Measurements from ENCODE around the gene MB. TPM values are rescaled to one million over a fixed set of nuclear protein-coding genes. Genes with fewer than 3 reads are reported as not detected.

Gene MB
- total RNA-seq, 1 experiment from 2014 or later, result 1.5 TPM

- no TSS peak for BruUV-seq (replicated peaks)
- ChIA-PET POLR2A (interaction anchor here (1.0 kb wide), 1 partner anchor 200 kb away, joined by 3 read pairs; no protein-coding TSS in a partner anchor), RAD21 (ENCODE audit: low non-redundant PET in 1 of 2, low total read pairs in 2 of 2, uncharacterized antibody in 2 of 2, unreplicated experiment in 2 of 2) (no interaction called here), CTCF (no interaction called here)
- Histone ChIP-seq H3K9ac (ENCODE audit: low read length) (no peak overlapping the region), H3K27ac (ENCODE audit: low read depth, low read length) (no peak overlapping the region), H3K79me2 (ENCODE audit: insufficient read depth, low read length) (no peaks in the 10 kb centered on the region), H3K4me3 (replicated peaks in 1 of 2; ENCODE audit: low read depth in 1 of 2, low read length in 2 of 2) (no peak overlapping the region), H3K36me3 (ENCODE audit: control insufficient read depth in 1 of 2, insufficient read depth in 2 of 2, low read length in 2 of 2) (no peaks in the 10 kb centered on the region), H3K4me2 (ENCODE audit: low read length) (peak overlapping the region; percentile 91; the same call in 1 of the 2 replicates), H3K27me3 (ENCODE audit: insufficient read depth, low read length) (no peaks in the 10 kb centered on the region), H3K9me3 (ENCODE audit: control insufficient read depth in 1 of 2, insufficient read depth in 1 of 2, low read depth in 1 of 2, low read length in 2 of 2) (peaks cover 0 to 6% of the 10 kb centered on the region in 2 experiments; a peak in 1 of 4 replicates), H3K4me1 (ENCODE audit: control insufficient read depth in 1 of 2, insufficient read depth in 2 of 2, low read length in 2 of 2) (peaks cover 27 to 42% of the 10 kb centered on the region in 2 experiments), H4K20me1 (ENCODE audit: insufficient read depth) (no peaks in the 10 kb centered on the region), H3K9me2 (ENCODE audit: insufficient read depth) (no peaks in the 10 kb centered on the region), H2AFZ (ENCODE audit: low read depth, low read length, poor library complexity, severe bottlenecking) (no peak overlapping the region)
- DNase-seq (ENCODE audit: low read depth, low spot score) (no peak), ATAC-seq (no peak)
- no peak for TF ChIP-seq EGR1 (IDR thresholded peaks at IDR 0.05; ENCODE audit: low read depth)
- TF ChIP-seq, protein P1, sequence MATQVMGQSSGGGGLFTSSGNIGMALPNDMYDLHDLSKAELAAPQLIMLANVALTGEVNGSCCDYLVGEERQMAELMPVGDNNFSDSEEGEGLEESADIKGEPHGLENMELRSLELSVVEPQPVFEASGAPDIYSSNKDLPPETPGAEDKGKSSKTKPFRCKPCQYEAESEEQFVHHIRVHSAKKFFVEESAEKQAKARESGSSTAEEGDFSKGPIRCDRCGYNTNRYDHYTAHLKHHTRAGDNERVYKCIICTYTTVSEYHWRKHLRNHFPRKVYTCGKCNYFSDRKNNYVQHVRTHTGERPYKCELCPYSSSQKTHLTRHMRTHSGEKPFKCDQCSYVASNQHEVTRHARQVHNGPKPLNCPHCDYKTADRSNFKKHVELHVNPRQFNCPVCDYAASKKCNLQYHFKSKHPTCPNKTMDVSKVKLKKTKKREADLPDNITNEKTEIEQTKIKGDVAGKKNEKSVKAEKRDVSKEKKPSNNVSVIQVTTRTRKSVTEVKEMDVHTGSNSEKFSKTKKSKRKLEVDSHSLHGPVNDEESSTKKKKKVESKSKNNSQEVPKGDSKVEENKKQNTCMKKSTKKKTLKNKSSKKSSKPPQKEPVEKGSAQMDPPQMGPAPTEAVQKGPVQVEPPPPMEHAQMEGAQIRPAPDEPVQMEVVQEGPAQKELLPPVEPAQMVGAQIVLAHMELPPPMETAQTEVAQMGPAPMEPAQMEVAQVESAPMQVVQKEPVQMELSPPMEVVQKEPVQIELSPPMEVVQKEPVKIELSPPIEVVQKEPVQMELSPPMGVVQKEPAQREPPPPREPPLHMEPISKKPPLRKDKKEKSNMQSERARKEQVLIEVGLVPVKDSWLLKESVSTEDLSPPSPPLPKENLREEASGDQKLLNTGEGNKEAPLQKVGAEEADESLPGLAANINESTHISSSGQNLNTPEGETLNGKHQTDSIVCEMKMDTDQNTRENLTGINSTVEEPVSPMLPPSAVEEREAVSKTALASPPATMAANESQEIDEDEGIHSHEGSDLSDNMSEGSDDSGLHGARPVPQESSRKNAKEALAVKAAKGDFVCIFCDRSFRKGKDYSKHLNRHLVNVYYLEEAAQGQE (IDR thresholded peaks at IDR 0.05; ENCODE audit: low read depth), result no peak
- no peak for TF ChIP-seq ZFX (IDR thresholded peaks at IDR 0.05)
- TF ChIP-seq, protein P2, sequence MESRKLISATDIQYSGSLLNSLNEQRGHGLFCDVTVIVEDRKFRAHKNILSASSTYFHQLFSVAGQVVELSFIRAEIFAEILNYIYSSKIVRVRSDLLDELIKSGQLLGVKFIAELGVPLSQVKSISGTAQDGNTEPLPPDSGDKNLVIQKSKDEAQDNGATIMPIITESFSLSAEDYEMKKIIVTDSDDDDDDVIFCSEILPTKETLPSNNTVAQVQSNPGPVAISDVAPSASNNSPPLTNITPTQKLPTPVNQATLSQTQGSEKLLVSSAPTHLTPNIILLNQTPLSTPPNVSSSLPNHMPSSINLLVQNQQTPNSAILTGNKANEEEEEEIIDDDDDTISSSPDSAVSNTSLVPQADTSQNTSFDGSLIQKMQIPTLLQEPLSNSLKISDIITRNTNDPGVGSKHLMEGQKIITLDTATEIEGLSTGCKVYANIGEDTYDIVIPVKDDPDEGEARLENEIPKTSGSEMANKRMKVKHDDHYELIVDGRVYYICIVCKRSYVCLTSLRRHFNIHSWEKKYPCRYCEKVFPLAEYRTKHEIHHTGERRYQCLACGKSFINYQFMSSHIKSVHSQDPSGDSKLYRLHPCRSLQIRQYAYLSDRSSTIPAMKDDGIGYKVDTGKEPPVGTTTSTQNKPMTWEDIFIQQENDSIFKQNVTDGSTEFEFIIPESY (IDR thresholded peaks at IDR 0.05; ENCODE audit: extremely low read depth, insufficient replicate concordance, low read length), result no peak
- TF ChIP-seq, protein P3, sequence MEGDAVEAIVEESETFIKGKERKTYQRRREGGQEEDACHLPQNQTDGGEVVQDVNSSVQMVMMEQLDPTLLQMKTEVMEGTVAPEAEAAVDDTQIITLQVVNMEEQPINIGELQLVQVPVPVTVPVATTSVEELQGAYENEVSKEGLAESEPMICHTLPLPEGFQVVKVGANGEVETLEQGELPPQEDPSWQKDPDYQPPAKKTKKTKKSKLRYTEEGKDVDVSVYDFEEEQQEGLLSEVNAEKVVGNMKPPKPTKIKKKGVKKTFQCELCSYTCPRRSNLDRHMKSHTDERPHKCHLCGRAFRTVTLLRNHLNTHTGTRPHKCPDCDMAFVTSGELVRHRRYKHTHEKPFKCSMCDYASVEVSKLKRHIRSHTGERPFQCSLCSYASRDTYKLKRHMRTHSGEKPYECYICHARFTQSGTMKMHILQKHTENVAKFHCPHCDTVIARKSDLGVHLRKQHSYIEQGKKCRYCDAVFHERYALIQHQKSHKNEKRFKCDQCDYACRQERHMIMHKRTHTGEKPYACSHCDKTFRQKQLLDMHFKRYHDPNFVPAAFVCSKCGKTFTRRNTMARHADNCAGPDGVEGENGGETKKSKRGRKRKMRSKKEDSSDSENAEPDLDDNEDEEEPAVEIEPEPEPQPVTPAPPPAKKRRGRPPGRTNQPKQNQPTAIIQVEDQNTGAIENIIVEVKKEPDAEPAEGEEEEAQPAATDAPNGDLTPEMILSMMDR (IDR thresholded peaks at IDR 0.05 in 2 of 3, conservative IDR thresholded peaks at IDR 0.05 in 1 of 3; ENCODE audit: borderline replicate concordance in 1 of 3, insufficient read depth in 1 of 3, low read depth in 2 of 3, low read length in 2 of 3), result no peak
- no peak for TF ChIP-seq CEBPB (IDR thresholded peaks at IDR 0.05; ENCODE audit: low read depth)
- TF ChIP-seq JUND (IDR thresholded peaks at IDR 0.05), result no peak
- TF ChIP-seq, protein P4, sequence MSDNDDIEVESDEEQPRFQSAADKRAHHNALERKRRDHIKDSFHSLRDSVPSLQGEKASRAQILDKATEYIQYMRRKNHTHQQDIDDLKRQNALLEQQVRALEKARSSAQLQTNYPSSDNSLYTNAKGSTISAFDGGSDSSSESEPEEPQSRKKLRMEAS (IDR thresholded peaks at IDR 0.05), result no peak
- TF ChIP-seq RAD21 (IDR thresholded peaks at IDR 0.05; ENCODE audit: low read depth), result no peak
- TF ChIP-seq, protein P5, sequence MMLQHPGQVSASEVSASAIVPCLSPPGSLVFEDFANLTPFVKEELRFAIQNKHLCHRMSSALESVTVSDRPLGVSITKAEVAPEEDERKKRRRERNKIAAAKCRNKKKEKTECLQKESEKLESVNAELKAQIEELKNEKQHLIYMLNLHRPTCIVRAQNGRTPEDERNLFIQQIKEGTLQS (IDR thresholded peaks at IDR 0.05), result no peak
- no peak for TF ChIP-seq ZNF274 (IDR thresholded peaks at IDR 0.05; ENCODE audit: low read depth, low read length)
- no peak for TF ChIP-seq SIN3A (IDR thresholded peaks at IDR 0.05; ENCODE audit: low read depth)
- TF ChIP-seq SP1 (IDR thresholded peaks at IDR 0.05; ENCODE audit: low read depth), result no peak
- TF ChIP-seq SRF (IDR thresholded peaks at IDR 0.05; ENCODE audit: low read depth), result no peak
- no peak for TF ChIP-seq TCF7L2 (IDR thresholded peaks at IDR 0.05; ENCODE audit: borderline replicate concordance, extremely low read depth, insufficient read depth, insufficient read length)
- intact Hi-C loops (cut with micrococcal nuclease), result no loop called here
Observed at GRCh38 chr22:35560824-35561223, 56.3 kb downstream of the MB start.
